Sigmoid colon (tissue), 7 donors: ENCODE data around the gene MRM2. TPM values are rescaled to one million over a fixed set of nuclear protein-coding genes. Genes with fewer than 3 reads are reported as not detected.

Experiments
- DNase-seq: peaks from one replicate; pipeline ENCODE4 v3.0.0-alpha.2; 2019
- H3K27ac ChIP-seq, 4 donors: fragments of 200-600 bp; sonication (generic); one replicate each; pipeline ENCODE4 v1.5.1; 2016 to 2019; ENCODE audit warnings: mild to moderate bottlenecking in 1 of 4
- H3K27me3 ChIP-seq, 3 donors: fragments of 200-600 bp; sonication (generic); one replicate each; pipeline ENCODE4 v1.5.1; 2019; ENCODE audit warnings: mild to moderate bottlenecking in 1 of 3
- H3K36me3 ChIP-seq, 4 donors: fragments of 200-600 bp; sonication (generic); one replicate each; pipeline ENCODE4 v1.5.1; 2016 to 2019
- H3K4me1 ChIP-seq, 4 donors: fragments of 200-600 bp; sonication (generic); one replicate each; pipeline ENCODE4 v1.5.1; 2017 to 2019
- H3K4me3 ChIP-seq, 4 donors: fragments of 200-600 bp; sonication (generic); one replicate each; pipeline ENCODE4 v1.5.1; 2017 to 2019; ENCODE audit warnings: mild to moderate bottlenecking in 2 of 4, moderate library complexity in 1 of 4
- H3K9me3 ChIP-seq, 4 donors: fragments of 200-600 bp in 3 of 4; sonication (generic) in 3 of 4; one replicate each; pipeline versions ENCODE4 v1.5.1 to v1.6.1; 2013 to 2019
- CTCF ChIP-seq, 4 experiments: fragments of 450-650 bp in 3 of 4; fragments of 200-600 bp in 1 of 4; IDR thresholded peaks; one replicate each; pipeline ENCODE4 v1.5.1; 2016 to 2019; ENCODE audit warnings: antibody characterized with exemption in 4 of 4, mild to moderate bottlenecking in 3 of 4, moderate library complexity in 2 of 4
- EP300 ChIP-seq, 4 donors: sonication (generic); formaldehyde crosslinking; IDR thresholded peaks; one replicate each; pipeline ENCODE4 v1.6.1; 2017; ENCODE audit warnings: antibody characterized with exemption in 4 of 4
- POLR2A ChIP-seq, 2 donors: fragments of 450-650 bp; IDR thresholded peaks; one replicate each; pipeline ENCODE4 v1.6.1; 2016; ENCODE audit warnings: antibody characterized with exemption in 2 of 2, mild to moderate bottlenecking in 2 of 2, moderate library complexity in 2 of 2
- POLR2AphosphoS5 ChIP-seq, 4 donors: sonication (generic); formaldehyde crosslinking; IDR thresholded peaks; one replicate each; pipeline ENCODE4 v1.6.1; 2017; ENCODE audit warnings: antibody characterized with exemption in 4 of 4
- WGBS, 2 donors: extraction: QIAGEN DNeasy Blood & Tissue Kit; methylation state at CpG; one replicate each; pipeline ENCODE4 v1.1.7; 2013; 5-methylcytosine and 5-hydroxymethylcytosine counted together
- intact Hi-C: fragments of 100-400 bp; cut with DNase I; formaldehyde crosslinking; loops from one replicate; pipeline ENCODE4 v1.15.1; 2023
- polyA plus RNA-seq, 3 donors: library from polyadenylated mRNA; stranded (reverse); fragments of 200-250 nt; gene quantifications; one replicate each; pipeline ENCODE4 v1.2.3, GENCODE V29; 2013
- total RNA-seq, 4 donors: library from RNA; depleted of rRNA; stranded (reverse); fragments of >200 nt; gene quantifications; one replicate each; pipeline ENCODE4 v1.1.0, GENCODE V29; 2016
- donor health status: healthy with polysubstance abuse.
- donor health status: Bipolar disorder and iron deficiency.
- donor health status: healthy.

The MRM2 gene
- total and polyA plus RNA-seq, 7 donors = 12.6 to 25.0 (median 18.5) TPM

- H3K9me3 ChIP-seq = no peaks in the 10 kb centered on the region
- intact Hi-C loops = no loop called here
- peaks cover 0 to 37% (median 14%) of the 10 kb centered on the region in 4 donors for H3K36me3 ChIP-seq
- no peaks in the 10 kb centered on the region for H3K27me3 ChIP-seq
- DNase-seq = peak; percentile 51
- H3K4me1 ChIP-seq = peaks cover 0 to 15% (median 11%) of the 10 kb centered on the region in 4 donors
- H3K27ac ChIP-seq = no peak overlapping the region
- whole genome bisulfite sequencing, 2 donors = 96 to 97% methylated on average over 15 of the region's 15 CpGs
- no peak overlapping the region for H3K4me3 ChIP-seq
- TF ChIP-seq POLR2A (IDR thresholded peaks at IDR 0.05) (no peak), POLR2AphosphoS5 (IDR thresholded peaks at IDR 0.05) (no peak), CTCF (IDR thresholded peaks at IDR 0.05) (no peak), EP300 (IDR thresholded peaks at IDR 0.05) (no peak)
These were observed 43.8 kb downstream of the MRM2 start for GRCh38 chr7:2198206-2198605.

GRCh38 chr7:2197436-2198155 is 44.4 kb downstream of the MRM2 start:
- WGBS, 2 donors = 91 to 94% methylated on average over 21 of the region's 21 CpGs
- Histone ChIP-seq H3K27me3 (no peaks in the 10 kb centered on the region), H3K4me1 (peaks cover 0 to 9% (median 5%) of the 10 kb centered on the region in 4 donors), H3K36me3 (peaks cover 0 to 37% (median 14%) of the 10 kb centered on the region in 4 donors), H3K27ac (no peak overlapping the region), H3K4me3 (no peak overlapping the region), H3K9me3 (no peaks in the 10 kb centered on the region)
- no peak for DNase-seq
- TF ChIP-seq CTCF (IDR thresholded peaks at IDR 0.05) (no peak), POLR2A (IDR thresholded peaks at IDR 0.05) (no peak), POLR2AphosphoS5 (IDR thresholded peaks at IDR 0.05) (no peak), EP300 (IDR thresholded peaks at IDR 0.05) (no peak)
- intact Hi-C loops = no loop called here

- H3K4me3 ChIP-seq = no peak overlapping the region
- no peaks in the 10 kb centered on the region for H3K27me3 ChIP-seq
- H3K36me3 ChIP-seq = peaks cover 0 to 37% (median 14%) of the 10 kb centered on the region in 4 donors
- no peaks in the 10 kb centered on the region for H3K9me3 ChIP-seq
- H3K4me1 ChIP-seq = no peaks in the 10 kb centered on the region
- intact Hi-C loops = no loop called here
- H3K27ac ChIP-seq = no peak overlapping the region
- WGBS, 2 donors = 89 to 93% methylated on average over 32 of the region's 32 CpGs
- no peak for DNase-seq
- TF ChIP-seq EP300 (IDR thresholded peaks at IDR 0.05) = no peak
- TF ChIP-seq CTCF (IDR thresholded peaks at IDR 0.05) = no peak
- no peak for TF ChIP-seq POLR2A (IDR thresholded peaks at IDR 0.05)
- TF ChIP-seq POLR2AphosphoS5 (IDR thresholded peaks at IDR 0.05) = no peak
These were observed 45.3 kb downstream of the MRM2 start for GRCh38 chr7:2196381-2197378.

GRCh38 chr7:2195400-2196246 is 46.4 kb downstream of the MRM2 start:
- Histone ChIP-seq H3K36me3 (peaks cover 0 to 32% (median 14%) of the 10 kb centered on the region in 4 donors), H3K4me3 (no peak overlapping the region), H3K4me1 (no peaks in the 10 kb centered on the region), H3K9me3 (no peaks in the 10 kb centered on the region), H3K27me3 (no peaks in the 10 kb centered on the region), H3K27ac (no peak overlapping the region)
- 96 to 97% methylated on average over 13 of the region's 13 CpGs for WGBS, 2 donors
- no peak for DNase-seq
- intact Hi-C loops = no loop called here
- TF ChIP-seq POLR2AphosphoS5 (IDR thresholded peaks at IDR 0.05) = no peak
- TF ChIP-seq EP300 (IDR thresholded peaks at IDR 0.05) = no peak
- TF ChIP-seq POLR2A (IDR thresholded peaks at IDR 0.05) = no peak
- no peak for TF ChIP-seq CTCF (IDR thresholded peaks at IDR 0.05)
